Panc1 (cell line): ENCODE results near the gene LINC00632. TPM values are rescaled to one million over a fixed set of nuclear protein-coding genes. Genes with fewer than 3 reads are reported as not detected.

ENCODE experiments used
- ATAC-seq: fragments of 200-7000 bp; cut with Tn5 transposase; 2 replicates; pipeline ENCODE4 v1.9.1; 2020; ENCODE audit warnings: mild to moderate bottlenecking, moderate library complexity
- BruUV-seq: library from RNA; stranded (reverse); fragments of 400-500 nt; replicated peaks from 2 replicates; lab custom pipeline; 2021; lab: Mats Ljungman, UMichigan
- CTCF ChIA-PET: fragments of 300-600 bp; sonication (Branson Sonifier 250); formaldehyde crosslinking; loops from one replicate; lab custom pipeline; 2022; ENCODE audit warnings: antibody characterized with exemption; lab: Charles Lee
- POLR2A ChIA-PET: fragments of 300-600 bp; sonication (Branson Sonifier 250); formaldehyde crosslinking; loops from one replicate; lab custom pipeline; 2022; ENCODE audit warnings: antibody characterized with exemption; lab: Charles Lee
- DNase-seq: peaks from one replicate; pipeline ENCODE4 v3.0.0-alpha.2; 2010; ENCODE audit warnings: low read depth, low spot score
- H3K27ac ChIP-seq: 2 replicates; pipeline ENCODE4 v1.5.1; 2011; ENCODE audit warnings: mild to moderate bottlenecking, low read length, inconsistent platforms
- H3K27me3 ChIP-seq: fragments of 200-500 bp; sonication (Bioruptor generic); 2 replicates; pipeline ENCODE4 v1.6.0; 2014; ENCODE audit warnings: low read length, inconsistent platforms; ENCODE audit not compliant: control insufficient read depth, insufficient read depth
- H3K36me3 ChIP-seq: fragments of 200-500 bp; sonication (Bioruptor generic); 2 replicates; pipeline ENCODE4 v1.5.1; 2014; ENCODE audit warnings: inconsistent platforms, mild to moderate bottlenecking, low read length, moderate library complexity; ENCODE audit not compliant: control insufficient read depth, insufficient read depth
- H3K4me1 ChIP-seq: 2 replicates; pipeline ENCODE4 v1.5.1; 2011; ENCODE audit warnings: inconsistent platforms, mild to moderate bottlenecking, low read length, moderate library complexity; ENCODE audit not compliant: control insufficient read depth, insufficient read depth
- H3K4me3 ChIP-seq, 2 experiments: 2 replicates each; pipeline ENCODE4 v1.5.1; 2011 to 2012; ENCODE audit warnings: low read depth in 2 of 2, low read length in 2 of 2, mild to moderate bottlenecking in 2 of 2, inconsistent platforms in 1 of 2, moderate library complexity in 1 of 2
- H3K9me3 ChIP-seq: fragments of 200-500 bp; sonication (Bioruptor generic); 2 replicates; pipeline ENCODE4 v1.5.1; 2014; ENCODE audit warnings: low read depth, mild to moderate bottlenecking, inconsistent platforms, low read length, moderate library complexity; ENCODE audit not compliant: control insufficient read depth, insufficient read depth
- POLR2AphosphoS5 ChIP-seq: IDR thresholded peaks from 2 replicates; pipeline ENCODE4 v1.6.1; 2012; ENCODE audit warnings: mild to moderate bottlenecking, low read depth, low read length, moderate library complexity
- SIN3A ChIP-seq: IDR thresholded peaks from 2 replicates; pipeline ENCODE4 v1.6.1; 2012; ENCODE audit warnings: low read depth, mild to moderate bottlenecking, low read length, moderate library complexity, borderline replicate concordance; ENCODE audit not compliant: insufficient read depth
- TCF7L2 ChIP-seq: IDR thresholded peaks from 2 replicates; pipeline ENCODE4 v1.6.1; 2011; ENCODE audit warnings: mild to moderate bottlenecking, low read depth, low read length, inconsistent platforms
- in situ Hi-C: cut with HindIII; loops from 2 replicates; pipeline ENCODE4 v1.10.0; 2016; ENCODE audit warnings: low sequenced_read_pairs, low pct_unique_long_range_greater_than_20kb
- intact Hi-C: fragments of 100-400 bp; cut with micrococcal nuclease; formaldehyde crosslinking; loops from one replicate; pipeline ENCODE4 v1.10.0; 2022; ENCODE audit not compliant: unreplicated experiment
- total RNA-seq: library from RNA; stranded (reverse); gene quantifications from one replicate; pipeline ENCODE4 v1.2.1, GENCODE V29; 2021; ENCODE audit not compliant: unreplicated experiment
- TF ChIP-seq, protein P1 (sequence below): fragments of 450-650 bp; IDR thresholded peaks from 2 replicates; pipeline ENCODE4 v1.5.1; 2017; ENCODE audit warnings: mild to moderate bottlenecking
- TF ChIP-seq, protein P2 (sequence below), 2 experiments: IDR thresholded peaks; 2 replicates each; pipeline ENCODE4 v1.6.1; 2011 to 2012; ENCODE audit warnings: low read depth in 2 of 2, control low read depth in 1 of 2, low read length in 1 of 2, mild to moderate bottlenecking in 1 of 2, moderate library complexity in 1 of 2; ENCODE audit not compliant: insufficient read depth in 1 of 2

The LINC00632 gene
- total RNA-seq, 1 experiment from 2014 or later, result 0.13 TPM

DNA sequence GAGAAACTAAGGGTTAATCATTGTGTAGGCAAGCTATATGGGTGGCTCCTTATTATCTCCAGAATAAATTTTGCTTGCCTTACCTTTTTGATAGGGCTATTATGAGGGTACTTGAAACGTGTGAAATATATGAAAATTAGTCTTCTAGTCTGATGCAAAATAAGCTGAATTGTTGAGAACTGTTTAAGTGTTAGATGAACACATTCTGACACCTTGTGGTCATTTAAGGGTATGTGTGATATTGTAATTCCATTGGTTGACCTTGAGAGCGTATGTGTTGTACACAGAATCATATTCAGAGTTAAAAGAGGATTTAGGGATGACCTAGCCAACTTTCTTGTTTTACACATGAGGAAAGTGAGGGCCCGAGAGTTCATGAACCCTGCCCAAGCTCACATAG is 44.6 kb upstream of the LINC00632 start:
- no TSS peak for BruUV-seq
- in situ Hi-C loops (no loop called here), intact Hi-C loops (loop anchor here (2.0 to 10.0 kb wide), 3 partner anchors 92 to 608 kb away; no protein-coding TSS in a partner anchor)
- peak; percentile 22 for DNase-seq
- no peak for TF ChIP-seq TCF7L2
- TF ChIP-seq, protein P1, sequence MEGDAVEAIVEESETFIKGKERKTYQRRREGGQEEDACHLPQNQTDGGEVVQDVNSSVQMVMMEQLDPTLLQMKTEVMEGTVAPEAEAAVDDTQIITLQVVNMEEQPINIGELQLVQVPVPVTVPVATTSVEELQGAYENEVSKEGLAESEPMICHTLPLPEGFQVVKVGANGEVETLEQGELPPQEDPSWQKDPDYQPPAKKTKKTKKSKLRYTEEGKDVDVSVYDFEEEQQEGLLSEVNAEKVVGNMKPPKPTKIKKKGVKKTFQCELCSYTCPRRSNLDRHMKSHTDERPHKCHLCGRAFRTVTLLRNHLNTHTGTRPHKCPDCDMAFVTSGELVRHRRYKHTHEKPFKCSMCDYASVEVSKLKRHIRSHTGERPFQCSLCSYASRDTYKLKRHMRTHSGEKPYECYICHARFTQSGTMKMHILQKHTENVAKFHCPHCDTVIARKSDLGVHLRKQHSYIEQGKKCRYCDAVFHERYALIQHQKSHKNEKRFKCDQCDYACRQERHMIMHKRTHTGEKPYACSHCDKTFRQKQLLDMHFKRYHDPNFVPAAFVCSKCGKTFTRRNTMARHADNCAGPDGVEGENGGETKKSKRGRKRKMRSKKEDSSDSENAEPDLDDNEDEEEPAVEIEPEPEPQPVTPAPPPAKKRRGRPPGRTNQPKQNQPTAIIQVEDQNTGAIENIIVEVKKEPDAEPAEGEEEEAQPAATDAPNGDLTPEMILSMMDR, result peak; percentile 45; the same call in 1 of the 2 replicates
- peak; percentile 75 for ATAC-seq
- no peaks in the 10 kb centered on the region for H3K36me3 ChIP-seq
- H3K27me3 ChIP-seq, result no peaks in the 10 kb centered on the region
- H3K4me3 ChIP-seq, result no peak overlapping the region
- no peaks in the 10 kb centered on the region for H3K4me1 ChIP-seq
- H3K27ac ChIP-seq, result no peak overlapping the region
- no peaks in the 10 kb centered on the region for H3K9me3 ChIP-seq
- ChIA-PET POLR2A (no interaction called here), CTCF (interaction anchor here (0.5 kb wide), 1 partner anchor 128 kb away, joined by 3 read pairs; no protein-coding TSS in a partner anchor)

DNA sequence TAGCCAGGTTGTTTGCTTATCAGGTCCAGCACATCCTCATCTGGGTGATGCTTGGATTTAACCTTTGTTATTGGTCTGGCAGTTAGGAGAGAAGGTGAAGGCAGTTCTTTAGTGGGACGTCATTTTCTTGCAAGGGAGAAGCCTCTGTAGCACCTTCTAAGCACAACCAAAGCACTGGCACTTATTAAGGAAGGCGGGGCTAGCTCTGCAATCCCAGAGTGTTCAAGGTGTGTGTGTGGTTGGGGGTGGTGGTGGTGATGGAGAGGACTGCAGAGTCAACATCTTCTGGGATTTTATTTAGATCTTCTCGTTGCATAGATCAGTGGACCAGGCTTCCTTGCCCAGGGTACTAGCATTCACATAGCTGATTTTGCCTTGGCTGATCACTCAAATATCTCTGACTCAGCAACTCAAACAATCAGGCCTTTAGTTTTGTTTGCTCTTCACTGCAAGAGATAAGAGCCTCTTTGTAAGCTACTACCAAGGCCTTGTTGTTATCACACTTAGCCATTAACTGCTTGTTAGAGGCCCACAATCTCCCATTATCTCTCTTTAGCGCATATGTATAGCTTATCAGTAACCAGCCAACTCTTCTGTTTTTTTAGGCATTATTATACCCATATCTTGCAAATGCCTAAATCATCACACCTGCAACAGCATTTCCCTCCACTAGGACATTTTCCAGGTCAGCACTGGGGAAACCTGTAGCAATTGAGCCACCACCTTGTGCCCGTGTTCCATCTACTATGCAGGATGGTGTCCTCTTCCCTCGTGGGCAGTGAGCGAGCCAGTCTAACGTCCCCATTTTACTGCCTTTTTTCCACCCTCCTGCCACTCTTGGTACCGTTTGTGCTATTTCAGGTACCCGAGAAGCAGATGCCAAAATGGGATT is 36.5 kb upstream of the LINC00632 start:
- intact Hi-C loops, result no loop called here
- DNase-seq (no peak), ATAC-seq (peak; percentile 48; the same call in 1 of the 2 replicates)
- no peak overlapping the region for H3K4me3 ChIP-seq
- POLR2A ChIA-PET, result no interaction called here
- H3K9me3 ChIP-seq, result no peaks in the 10 kb centered on the region
- H3K27ac ChIP-seq, result no peak overlapping the region
- no peaks in the 10 kb centered on the region for H3K4me1 ChIP-seq
- H3K27me3 ChIP-seq, result no peaks in the 10 kb centered on the region; the same call in 1 of the 2 replicates
- CTCF ChIA-PET, result no interaction called here
- no peaks in the 10 kb centered on the region for H3K36me3 ChIP-seq
- in situ Hi-C loops, result no loop called here
- TF ChIP-seq POLR2AphosphoS5, result no peak
- TF ChIP-seq TCF7L2, result no peak
- TF ChIP-seq, protein P1, result no peak
- TF ChIP-seq, protein P2, sequence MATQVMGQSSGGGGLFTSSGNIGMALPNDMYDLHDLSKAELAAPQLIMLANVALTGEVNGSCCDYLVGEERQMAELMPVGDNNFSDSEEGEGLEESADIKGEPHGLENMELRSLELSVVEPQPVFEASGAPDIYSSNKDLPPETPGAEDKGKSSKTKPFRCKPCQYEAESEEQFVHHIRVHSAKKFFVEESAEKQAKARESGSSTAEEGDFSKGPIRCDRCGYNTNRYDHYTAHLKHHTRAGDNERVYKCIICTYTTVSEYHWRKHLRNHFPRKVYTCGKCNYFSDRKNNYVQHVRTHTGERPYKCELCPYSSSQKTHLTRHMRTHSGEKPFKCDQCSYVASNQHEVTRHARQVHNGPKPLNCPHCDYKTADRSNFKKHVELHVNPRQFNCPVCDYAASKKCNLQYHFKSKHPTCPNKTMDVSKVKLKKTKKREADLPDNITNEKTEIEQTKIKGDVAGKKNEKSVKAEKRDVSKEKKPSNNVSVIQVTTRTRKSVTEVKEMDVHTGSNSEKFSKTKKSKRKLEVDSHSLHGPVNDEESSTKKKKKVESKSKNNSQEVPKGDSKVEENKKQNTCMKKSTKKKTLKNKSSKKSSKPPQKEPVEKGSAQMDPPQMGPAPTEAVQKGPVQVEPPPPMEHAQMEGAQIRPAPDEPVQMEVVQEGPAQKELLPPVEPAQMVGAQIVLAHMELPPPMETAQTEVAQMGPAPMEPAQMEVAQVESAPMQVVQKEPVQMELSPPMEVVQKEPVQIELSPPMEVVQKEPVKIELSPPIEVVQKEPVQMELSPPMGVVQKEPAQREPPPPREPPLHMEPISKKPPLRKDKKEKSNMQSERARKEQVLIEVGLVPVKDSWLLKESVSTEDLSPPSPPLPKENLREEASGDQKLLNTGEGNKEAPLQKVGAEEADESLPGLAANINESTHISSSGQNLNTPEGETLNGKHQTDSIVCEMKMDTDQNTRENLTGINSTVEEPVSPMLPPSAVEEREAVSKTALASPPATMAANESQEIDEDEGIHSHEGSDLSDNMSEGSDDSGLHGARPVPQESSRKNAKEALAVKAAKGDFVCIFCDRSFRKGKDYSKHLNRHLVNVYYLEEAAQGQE (IDR thresholded peaks at IDR 0.05; ENCODE audit: insufficient read depth in 1 of 2, low read depth in 2 of 2, low read length in 1 of 2), result no peak
- no peak for TF ChIP-seq SIN3A
- BruUV-seq, result no TSS peak
